Measurements from ENCODE around the gene KRTAP5-8.
"Not testable (repeated sequence)": the region's sequence is repeated elsewhere in the genome, so short reads cannot be mapped to it uniquely, and the experiment has no call there.

KRTAP5-8 gene, protein sequence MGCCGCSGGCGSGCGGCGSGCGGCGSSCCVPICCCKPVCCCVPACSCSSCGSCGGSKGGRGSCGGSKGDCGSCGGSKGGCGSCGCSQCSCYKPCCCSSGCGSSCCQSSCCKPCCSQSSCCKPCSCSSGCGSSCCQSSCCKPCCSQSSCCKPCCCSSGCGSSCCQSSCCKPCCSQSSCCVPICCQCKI

DNA sequence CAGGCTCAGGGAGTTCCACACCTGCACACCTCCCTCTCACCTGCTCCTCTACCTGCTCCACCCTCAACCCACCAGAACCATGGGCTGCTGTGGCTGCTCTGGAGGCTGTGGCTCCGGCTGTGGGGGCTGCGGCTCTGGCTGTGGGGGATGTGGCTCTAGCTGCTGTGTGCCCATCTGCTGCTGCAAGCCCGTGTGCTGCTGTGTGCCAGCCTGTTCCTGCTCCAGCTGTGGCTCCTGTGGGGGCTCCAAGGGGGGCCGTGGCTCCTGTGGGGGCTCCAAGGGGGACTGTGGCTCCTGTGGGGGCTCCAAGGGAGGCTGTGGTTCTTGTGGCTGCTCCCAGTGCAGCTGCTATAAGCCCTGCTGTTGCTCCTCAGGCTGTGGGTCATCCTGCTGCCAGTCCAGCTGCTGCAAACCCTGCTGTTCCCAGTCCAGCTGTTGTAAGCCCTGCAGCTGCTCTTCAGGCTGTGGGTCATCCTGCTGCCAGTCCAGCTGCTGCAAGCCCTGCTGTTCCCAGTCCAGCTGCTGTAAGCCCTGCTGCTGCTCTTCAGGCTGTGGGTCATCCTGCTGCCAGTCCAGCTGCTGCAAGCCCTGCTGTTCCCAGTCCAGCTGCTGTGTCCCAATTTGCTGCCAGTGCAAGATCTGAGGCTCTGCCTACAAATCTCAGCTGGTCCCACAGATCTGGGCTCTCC lies at the start of gene KRTAP5-8:
TSS of gene KRTAP5-8 (plus strand) at position 49 of the 689 bp plus-strand sequence. CDS start at position 80, 31 bp downstream.
- not testable (repeated sequence) for DNase-seq

DNA sequence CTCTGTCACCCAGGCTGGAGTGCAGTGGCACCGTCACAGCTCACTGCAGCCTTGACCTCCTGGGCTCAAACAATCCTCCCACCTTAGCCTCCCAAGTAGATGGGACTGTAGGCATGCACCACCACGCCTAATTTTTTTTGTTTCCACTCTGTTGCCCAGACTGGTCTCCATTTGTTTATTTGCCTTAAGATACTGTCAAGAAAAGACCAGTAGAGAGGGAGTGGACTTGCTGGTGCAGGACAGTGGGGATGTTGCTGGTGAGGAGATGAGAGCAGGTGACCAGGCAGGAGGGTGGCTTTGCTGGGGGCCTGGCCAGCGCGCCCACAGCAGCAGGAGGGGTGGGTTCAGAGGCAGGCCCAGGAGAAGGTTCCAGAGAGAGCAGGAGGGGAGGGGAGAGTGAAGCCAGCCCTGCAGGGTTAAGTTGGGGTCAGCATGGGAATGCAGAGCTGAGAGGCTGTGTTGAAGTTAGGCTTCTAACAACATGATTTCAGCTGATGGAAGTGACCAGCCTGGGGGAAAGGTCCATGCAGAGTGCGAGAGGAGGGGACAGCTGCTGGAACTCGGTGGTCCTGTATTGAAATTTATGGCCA lies 49.0 kb upstream of the KRTAP5-8 start:
- no peak for DNase-seq

DNA sequence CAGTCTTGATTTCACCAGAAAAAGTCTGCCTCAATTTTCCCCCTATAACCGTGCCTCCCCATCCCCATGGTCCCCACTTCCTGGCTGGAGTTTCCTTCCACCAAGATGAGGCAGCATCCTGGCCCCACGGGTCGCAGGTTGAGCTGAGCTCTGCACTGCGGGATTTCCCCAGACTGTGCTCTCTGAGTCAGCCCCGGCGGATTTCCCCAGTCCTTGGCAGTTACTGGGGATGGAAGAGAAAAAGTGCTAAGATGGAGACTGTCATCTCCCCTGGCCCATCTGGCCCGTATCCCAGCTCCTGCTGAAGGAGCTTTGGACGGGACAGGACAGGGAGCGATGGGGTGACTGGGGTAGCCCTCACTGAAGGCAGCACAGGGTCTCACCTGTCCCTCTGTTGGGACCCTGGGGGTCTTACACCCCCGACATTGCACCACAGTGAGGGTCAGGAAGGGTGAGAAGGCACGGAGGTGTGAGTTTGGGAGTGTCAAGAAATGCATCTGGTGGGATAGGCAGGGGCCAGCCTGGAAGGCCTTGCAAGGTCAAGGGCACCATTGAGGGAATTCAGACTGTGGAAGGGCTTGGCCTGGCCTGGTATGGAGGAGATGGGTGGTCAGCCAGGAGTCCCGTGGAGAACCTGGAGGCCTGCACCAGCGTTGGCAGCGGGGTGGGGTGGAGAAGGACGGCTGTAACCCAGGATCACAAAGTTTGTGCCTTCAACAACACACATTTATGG lies 48.3 kb upstream of the KRTAP5-8 start:
- DNase-seq: no peak

DNA sequence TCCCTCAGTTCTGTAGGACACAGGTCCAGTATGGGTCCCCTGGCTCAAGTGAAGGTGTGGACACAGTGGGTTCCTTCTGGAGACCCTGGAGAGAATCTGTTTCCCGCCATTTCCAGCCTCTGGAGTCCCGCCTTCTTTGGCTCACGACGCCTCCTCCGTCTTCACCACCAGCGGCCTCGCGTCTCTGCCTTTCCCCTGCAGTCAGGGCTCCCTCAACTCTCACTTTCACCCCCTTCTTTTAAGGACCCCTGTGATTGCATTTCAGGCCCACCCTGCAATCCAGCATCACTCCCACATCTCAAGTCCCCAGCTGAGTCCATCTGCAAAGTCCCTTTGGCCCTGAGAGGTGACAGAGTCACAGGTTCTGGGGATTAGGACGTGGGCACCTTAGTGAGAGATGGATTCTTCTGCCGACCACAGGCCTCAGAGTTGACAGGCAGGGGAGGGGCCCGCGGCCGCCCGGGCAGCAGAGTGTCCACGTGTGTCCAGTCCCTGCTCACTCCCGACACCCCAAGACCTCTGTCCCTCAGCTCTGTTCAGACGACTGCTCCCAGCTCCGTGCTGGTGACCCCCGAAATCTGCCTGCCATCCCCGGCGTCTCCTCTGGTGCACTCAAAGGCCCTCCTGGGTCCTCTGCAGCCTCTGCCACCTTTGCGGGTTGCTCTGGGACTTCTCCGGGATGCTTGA lies 47.6 kb upstream of the KRTAP5-8 start:
- DNase-seq: no peak

DNA sequence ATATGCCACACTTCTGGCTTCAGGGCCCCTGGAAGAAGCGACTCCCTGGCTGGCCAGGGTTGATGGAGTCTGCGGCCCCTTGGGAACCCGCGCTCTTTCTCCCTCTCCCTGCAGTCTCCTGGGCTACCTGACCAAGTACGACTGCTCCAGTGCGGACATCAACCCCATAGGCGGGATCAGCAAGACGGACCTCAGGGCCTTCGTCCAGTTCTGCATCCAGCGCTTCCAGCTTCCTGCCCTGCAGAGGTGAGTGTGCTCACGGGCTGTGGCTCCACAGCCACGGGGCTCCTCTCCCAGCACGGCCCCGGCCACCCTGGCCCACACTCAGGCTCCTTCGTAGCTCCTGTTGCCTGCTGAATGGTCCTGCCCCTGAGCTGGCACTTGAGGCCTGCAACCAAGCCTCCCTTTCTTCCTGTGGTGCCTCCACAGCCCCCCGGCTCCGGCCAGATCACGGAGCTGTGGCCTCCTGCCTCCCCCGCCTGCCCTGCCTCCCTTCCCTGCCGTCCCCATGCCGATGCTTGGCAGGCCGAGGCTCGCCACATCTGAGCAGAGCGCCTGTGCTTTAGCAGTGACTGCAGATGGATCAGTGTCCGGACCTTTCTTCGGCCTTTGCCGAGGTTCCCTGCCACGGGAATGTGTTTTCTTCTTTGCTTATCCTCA lies 47.0 kb upstream of the KRTAP5-8 start:
- DNase-seq: no peak

DNA sequence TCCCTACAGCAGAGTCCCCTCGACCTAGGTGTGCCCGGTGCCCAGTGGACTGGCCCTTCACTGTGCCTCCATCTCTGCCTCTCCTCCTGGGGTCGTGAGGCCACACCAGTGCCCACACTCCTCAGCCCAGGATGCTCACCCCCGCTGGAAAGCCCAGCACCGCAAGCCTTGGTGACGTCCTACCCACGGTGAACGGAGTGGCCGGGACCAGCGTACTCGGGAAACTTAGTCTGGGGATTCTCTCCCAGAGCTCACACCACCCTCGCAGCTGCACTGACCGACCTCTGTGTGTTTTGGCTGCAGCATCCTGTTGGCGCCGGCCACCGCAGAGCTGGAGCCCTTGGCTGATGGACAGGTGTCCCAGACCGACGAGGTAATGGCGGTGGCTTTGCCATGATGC lies 46.3 kb upstream of the KRTAP5-8 start:
- DNase-seq: no peak

DNA sequence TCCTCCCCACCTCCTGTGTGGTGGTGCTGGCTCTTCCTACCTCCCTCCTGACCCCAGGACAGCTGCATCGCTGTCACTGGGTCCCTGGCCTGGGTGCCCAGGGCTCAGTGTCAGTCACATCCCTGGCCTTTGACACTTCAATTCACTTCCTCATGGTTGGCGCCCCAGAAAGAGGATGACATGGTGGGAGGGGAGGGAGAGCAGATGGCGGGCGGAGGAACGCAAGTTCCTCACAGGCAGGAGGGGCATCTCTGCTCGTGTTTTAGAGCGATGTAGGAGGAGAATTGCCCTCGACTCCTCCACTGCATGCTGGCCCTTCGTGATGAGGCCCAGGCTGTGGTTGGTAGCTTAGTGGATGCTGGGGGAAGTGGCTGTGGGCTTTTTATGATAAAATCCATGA lies 45.9 kb upstream of the KRTAP5-8 start:
- DNase-seq: no peak

DNA sequence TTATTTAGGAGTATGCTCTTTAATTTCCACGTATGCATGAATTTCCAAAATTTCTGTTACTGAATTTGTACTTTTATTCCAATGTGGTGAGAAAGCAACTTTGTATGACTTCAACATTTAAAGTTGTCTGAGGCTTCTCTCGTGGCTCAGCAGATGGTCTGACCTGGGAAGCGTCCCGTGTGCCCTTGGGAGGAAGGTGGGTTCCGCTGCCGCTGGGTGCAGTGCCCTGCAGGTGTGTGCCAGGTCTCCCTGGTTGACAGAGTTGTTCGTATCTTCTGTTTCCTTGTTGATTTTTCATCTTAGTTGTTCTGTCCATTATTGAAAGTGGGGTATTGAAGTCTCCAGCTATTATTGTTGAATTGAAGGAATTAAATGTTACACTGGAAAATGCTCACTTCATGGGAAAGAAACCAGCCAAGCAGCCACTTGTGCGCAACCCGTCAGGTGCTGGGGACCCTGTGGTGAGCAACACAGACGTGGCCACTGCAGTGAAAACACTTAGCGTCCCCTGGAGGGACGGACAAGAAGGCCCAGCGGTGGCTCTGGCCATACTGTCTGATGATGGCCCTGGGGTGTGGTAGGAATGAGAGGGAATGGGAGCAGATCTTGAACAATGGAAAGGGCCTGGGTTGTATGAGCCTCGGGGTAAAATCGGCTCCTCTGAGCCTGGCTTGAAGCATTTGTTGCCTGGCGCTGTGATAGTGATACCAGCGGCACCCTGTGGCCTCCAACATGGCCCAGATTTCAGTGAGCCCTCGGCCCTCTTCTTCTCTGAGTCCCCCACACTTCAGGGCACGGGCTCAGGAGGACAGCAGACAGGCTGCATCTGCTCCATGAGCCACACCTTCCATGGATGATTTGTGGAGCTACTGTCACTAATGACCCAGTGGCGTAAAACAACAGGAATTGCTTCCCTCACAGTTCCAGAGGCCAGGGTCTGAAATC lies 42.3 kb upstream of the KRTAP5-8 start:
- no peak for DNase-seq

DNA sequence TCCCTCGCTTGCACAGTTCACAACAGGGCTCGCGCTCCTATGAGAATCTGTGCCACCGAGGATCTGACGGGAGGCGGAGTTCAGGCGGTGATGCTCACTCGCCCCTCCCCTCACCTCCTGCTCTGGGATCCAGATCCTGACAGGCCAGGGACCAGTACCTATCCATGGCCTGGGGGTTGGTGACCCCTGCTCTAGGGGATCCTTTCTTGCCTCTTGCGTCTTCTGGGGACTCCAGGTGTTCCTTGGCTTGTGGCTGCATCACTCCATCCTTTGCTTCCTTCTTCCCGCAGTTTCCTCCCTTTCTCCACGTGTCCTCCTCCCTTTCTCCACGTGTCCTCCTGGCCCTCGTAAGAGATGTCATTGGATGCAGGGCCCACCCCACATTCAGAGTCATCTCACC lies 41.4 kb upstream of the KRTAP5-8 start:
- no peak for DNase-seq

DNA sequence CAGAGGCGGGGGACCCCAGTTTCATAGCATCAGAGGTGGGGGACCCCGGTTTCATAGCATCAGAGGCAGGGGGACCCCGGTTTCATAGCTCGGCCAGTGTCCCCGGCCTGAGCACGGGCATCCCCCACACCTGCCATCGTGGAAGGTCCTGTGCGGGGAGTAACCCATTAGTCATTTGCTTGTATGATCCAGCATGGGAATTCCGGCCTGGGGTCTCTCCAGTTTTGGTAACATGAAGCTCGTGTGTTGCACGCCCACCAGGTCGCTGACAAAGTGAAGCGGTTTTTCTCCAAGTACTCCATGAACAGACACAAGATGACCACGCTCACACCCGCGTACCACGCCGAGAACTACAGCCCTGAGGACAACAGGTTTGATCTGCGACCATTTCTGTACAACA lies 39.7 kb upstream of the KRTAP5-8 start:
- DNase-seq: no peak

DNA sequence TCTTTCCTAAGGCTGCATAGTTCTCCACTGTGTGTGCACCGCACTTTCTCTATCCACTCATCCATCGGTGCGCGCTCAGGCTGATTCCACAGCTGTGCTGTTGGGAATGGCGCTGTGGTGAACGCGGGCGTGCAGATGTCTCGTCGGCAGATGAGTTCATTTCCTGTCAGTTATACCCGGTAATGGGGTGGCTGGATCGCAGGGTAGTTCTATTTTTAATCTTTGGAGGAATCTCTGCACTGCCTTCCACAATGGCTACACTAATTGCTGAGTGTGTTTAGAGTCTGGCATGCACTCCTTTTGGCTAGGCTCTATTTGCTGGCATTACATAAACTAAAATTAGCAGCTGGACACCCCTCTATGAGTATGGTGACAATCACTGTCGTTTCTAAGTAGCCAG lies 38.7 kb upstream of the KRTAP5-8 start:
- DNase-seq: no peak

DNA sequence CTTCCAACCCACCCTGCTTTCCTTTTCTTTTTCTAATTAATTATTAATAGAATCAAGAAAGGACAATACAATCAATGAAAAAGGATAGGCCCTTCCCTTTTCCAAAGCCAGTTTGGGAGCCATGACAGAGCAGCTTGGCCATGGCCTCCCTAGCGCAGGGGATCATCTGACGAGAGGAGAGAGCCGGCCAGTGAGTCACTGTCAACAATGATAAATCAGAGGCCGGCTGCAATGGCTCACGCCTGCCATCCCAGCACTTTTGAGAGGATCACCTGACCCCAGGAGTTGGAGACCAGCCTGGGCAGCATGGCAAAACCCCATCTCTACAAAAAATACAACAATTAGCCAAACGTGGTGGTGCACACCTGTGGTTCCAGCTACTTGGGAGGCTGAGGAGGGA lies 38.3 kb upstream of the KRTAP5-8 start:
- DNase-seq: no peak

DNA sequence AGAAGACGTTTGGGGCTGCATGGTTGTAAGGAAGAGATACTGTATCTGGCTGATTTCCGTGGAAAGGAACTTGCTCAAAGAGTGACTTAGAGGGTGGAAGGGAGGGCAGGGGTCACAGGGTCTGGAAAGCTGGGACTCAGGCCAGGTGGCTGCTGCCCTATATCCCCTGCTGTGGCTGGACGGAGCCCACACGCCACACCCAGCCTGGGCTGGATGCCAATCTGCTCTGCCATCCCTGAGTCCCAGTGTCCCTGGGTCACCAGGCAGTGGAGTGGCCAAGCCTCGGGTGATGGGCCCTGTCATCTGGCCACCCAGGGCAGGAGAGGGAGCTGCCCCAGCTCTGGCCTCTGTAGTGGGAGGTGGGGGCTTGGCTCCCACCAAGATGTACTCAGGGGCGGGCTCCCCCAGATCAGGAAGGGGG lies 37.2 kb upstream of the KRTAP5-8 start:
- no peak for DNase-seq

DNA sequence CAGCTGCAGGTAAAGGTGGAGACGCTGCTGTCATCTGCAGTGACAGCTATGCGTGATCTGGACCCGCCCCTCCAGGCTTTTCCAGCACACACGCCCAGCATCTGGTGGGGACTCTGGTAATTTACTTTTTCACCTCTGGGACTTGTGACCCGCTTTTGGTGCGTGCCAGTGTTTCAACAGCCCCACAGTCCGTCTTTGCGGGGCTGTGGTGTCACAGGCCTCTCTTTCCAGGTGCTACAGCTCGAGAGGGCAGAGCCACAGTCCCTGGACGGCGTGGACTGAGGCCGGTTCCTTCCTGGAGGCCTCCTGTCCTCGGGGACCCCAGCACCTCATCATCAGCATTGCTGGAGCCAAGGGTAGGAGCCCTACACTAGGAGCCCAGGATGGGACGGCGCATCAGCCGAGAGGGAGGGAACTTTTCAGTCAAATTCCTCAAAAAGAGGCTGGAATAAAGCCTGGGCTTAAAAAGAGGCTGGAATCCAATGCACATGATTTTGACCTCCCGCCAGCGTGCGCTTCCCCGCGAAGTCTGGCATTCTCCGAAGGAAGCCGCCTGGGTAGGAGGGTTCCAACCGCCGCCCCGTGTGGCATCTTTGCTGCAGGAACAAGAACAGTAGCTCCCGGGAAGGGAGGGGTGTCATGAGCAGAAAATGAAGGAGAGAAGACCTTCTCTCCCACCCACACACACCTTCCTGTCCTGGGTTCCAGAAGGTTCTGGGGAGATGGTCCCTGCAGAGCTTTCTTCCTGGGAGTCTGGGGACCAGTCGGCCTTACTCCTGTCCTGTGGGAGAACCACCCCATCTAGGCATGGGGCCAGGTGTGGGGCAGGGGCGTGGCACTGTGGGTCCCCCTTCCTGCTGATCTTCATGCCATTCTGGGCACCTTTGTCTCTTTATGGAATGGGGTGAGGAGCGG lies 36.5 kb upstream of the KRTAP5-8 start:
- no peak for DNase-seq

DNA sequence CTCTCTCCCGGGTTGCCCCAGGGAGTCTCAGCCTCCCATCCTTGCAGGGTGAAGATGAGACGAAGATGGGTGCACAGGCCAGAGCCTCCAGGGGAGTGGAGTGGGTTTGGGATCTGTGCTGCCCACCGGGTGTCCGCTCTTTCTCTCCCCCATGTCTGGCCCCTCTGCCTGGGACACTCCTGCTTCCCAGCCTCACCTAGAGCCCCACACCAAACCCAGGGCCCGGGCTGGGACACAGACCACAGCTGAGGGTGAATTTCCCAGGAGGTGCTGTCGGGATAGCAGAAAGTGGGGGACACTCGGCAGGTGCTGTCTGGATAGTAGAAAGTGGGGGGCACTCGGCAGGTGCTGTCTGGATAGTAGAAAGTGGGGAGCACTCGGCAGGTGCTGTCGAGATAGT lies 35.8 kb upstream of the KRTAP5-8 start:
- no peak for DNase-seq

DNA sequence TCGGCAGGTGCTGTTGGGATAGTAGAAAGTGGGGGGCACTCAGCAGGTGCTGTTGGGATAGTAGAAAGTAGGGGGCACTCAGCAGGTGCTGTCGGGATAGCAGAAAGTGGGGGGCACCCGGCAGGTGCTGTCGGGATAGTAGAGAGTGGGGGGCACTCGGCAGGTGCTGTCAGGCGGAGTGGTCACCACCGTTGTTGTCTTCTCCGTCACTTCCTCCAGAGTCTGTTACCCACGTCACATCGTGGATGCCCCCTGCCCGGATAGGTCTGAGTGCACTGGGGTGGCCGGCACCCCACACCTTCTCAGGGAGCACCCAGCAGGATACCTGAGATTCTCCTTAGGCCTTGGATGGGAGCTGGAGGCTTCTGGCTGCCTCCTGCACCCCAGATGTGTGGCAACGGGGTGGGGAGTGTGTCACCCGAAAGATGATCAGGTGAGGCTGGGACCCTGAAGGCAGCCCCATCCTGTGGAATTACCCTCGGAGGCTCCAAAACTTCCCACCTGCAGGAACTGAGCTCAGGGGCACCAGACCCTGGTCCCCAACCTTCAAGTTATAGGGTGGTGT lies 34.9 kb upstream of the KRTAP5-8 start:
- no peak for DNase-seq

DNA sequence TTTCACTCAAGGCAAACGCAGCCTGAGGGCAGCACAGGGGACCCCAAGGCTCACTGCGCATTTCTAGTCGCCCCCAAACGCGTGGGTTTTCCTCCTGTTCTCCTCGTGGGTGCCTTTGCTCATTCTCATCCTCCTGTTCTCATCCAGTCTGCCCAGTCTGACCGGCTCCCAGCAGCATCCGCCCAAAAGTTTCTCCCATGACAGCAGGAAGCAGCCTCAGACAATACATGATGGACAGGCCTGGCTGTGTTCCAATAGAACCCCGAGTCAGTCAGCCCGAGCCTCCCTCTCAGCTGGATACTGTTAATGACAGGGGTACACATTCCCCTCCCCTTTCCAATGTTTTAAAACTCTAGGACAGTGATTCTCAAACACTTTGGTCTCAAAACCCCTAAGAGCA lies 33.3 kb upstream of the KRTAP5-8 start:
- DNase-seq: no peak

DNA sequence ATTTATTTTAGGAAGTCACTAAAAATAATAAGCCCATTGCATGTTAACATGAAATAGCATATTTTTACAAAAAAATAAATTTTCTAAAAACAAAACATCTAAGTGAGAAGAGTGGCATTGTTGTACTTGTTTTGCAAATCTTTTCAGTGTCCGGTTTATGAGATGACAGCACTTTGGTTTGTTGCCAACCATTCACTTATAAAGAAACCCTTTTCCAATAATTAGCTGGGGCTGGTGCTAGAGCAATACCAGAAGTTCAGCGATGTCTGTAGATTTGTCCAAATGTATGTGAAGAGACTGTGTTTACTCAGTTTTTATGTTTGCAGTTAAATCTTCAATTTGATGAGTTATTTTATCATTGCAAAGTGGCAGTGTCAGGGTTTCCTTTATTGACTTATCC lies 32.8 kb upstream of the KRTAP5-8 start:
- DNase-seq: no peak

DNA sequence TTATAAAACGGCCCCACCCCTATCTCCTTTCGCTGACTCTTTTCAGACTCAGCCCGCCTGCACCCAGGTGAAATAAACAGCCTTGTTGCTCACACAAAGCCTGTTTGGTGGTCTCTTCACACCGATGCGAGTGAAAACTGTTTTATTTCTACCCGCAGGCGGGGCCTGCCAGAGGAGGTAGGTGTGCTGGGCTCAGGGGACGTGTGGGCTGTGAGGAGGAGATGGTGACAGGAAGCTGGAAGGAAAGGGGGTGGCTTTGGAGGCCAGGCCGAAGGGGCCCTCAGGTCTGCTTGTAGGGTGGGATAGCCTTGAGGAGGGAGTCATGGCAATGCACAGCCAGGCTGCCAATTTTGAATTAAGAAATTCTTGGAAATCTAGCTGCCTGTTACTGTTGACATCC lies 32.0 kb upstream of the KRTAP5-8 start:
- no peak for DNase-seq

DNA sequence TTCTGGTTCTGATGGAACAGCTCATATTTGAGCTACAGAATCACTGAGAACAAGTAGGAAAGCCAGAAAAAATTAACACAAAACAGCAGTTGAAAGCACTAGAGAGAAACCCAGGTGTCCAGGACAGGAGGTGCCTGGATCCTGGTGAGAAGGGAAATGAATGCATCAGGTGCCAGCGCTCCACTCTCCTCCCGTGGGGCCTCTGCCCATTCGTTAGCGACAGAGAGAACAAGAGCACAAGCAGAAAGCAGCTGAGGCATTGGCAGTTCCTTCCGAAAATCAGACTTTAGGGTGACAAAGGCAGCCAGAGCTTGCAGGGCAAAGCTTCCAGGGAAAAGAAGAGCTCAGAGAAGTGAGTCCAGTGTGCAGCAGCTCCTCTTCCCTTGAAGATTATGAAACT lies 30.7 kb upstream of the KRTAP5-8 start:
- DNase-seq: no peak
